Measurements from ENCODE around the gene AGAP5.

Gene AGAP5

DNA sequence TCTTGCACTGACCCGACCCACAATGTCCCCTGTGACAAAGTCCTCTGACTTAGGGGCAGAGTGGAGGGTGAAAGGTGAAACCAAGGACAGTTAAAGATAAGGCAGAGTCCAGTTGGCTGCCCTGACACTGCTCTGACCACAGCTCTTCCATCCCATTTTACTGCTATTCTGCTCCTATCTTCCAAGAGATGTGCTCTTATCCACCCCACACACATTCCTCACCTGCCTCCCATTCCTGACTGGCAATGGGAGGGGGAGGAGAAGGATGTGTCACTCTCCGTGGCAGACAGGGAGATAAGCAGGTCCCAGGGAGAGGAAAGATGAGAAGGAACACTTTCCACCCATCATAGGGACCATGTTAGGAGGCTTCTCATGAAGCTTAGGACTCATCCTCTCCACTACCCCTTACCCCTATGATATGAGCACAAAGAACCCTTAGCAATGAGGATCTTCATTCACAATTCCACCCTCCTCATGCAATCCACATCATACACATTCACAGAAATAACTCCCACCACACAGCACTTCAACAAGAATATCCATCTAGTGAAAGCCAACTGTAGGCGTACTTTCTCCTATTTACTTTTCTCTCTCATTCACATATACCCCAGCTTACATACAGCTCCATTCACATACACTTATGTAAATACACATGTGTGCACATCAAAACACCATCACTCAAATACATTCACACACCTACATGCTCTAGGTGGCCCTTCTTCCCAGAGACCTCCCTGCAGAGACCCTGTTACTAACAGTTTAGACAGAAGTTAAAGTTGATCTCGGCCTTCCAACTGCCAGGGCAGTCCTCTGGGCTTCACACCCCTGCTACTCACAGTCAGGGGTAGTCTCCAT lies 48.7 kb downstream of the AGAP5 start:
- TF ChIP-seq POLR2AphosphoS5 (IDR thresholded peaks at IDR 0.05; ENCODE audit: low read depth, low read length) (no peak), FOXP2 (optimal IDR thresholded peaks at IDR 0.05; ENCODE audit: borderline replicate concordance, extremely low read depth, extremely low read length, insufficient read depth) (no peak), SIN3A (IDR thresholded peaks at IDR 0.05; ENCODE audit: borderline replicate concordance, insufficient read depth, low read length) (no peak), TAF1 (IDR thresholded peaks at IDR 0.05; ENCODE audit: borderline replicate concordance, insufficient read depth, low read length) (no peak)
- TF ChIP-seq, protein P1, sequence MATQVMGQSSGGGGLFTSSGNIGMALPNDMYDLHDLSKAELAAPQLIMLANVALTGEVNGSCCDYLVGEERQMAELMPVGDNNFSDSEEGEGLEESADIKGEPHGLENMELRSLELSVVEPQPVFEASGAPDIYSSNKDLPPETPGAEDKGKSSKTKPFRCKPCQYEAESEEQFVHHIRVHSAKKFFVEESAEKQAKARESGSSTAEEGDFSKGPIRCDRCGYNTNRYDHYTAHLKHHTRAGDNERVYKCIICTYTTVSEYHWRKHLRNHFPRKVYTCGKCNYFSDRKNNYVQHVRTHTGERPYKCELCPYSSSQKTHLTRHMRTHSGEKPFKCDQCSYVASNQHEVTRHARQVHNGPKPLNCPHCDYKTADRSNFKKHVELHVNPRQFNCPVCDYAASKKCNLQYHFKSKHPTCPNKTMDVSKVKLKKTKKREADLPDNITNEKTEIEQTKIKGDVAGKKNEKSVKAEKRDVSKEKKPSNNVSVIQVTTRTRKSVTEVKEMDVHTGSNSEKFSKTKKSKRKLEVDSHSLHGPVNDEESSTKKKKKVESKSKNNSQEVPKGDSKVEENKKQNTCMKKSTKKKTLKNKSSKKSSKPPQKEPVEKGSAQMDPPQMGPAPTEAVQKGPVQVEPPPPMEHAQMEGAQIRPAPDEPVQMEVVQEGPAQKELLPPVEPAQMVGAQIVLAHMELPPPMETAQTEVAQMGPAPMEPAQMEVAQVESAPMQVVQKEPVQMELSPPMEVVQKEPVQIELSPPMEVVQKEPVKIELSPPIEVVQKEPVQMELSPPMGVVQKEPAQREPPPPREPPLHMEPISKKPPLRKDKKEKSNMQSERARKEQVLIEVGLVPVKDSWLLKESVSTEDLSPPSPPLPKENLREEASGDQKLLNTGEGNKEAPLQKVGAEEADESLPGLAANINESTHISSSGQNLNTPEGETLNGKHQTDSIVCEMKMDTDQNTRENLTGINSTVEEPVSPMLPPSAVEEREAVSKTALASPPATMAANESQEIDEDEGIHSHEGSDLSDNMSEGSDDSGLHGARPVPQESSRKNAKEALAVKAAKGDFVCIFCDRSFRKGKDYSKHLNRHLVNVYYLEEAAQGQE (IDR thresholded peaks at IDR 0.05; ENCODE audit: insufficient read depth in 1 of 2, low read depth in 2 of 2, low read length in 2 of 2) = no peak

DNA sequence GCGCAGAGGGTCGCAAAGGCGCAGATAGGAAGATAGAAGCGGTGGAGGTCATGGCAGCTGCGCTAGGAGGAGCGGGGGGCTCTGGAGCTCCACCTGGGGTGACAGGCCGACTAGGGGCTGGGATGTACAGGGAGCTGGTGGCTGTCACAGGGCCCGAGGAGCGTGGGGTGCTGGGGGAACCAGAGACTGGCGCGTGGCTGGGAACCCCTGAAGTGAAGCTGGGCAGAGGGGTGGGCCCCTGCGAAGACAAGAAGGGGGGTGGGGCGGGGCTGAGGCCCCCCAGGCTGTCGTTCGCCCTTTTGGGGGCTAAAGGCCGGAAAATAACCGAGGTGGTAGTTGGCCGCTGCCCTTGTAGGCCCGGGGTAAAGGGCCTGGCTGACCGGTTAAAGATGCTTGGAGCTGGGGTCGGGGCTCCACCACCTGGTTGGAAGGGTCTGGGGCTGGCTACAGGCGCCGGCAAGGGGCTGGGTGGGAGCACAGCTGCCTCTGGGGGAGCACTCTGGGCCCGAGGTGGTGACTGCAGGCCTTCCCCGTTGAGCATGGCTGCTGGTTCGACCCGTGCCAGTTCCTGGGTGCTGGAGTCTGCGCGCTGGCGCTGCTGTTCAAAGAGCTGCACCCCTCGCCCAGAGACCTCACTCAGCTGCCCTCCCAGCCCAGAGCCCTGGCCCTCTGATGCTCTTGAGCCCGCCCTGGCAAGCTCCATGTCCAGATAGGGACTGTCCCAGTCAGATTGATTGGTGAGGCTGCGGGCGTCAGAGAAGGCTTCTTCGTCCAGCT lies 49.8 kb downstream of the AGAP5 start:
- TF ChIP-seq, protein P1 (IDR thresholded peaks at IDR 0.05; ENCODE audit: insufficient read depth in 1 of 2, low read depth in 2 of 2, low read length in 2 of 2) = no peak
- TF ChIP-seq FOXP2 (optimal IDR thresholded peaks at IDR 0.05; ENCODE audit: borderline replicate concordance, extremely low read depth, extremely low read length, insufficient read depth) (no peak), POLR2AphosphoS5 (IDR thresholded peaks at IDR 0.05; ENCODE audit: low read depth, low read length) (no peak), SIN3A (IDR thresholded peaks at IDR 0.05; ENCODE audit: borderline replicate concordance, insufficient read depth, low read length) (no peak), TAF1 (IDR thresholded peaks at IDR 0.05; ENCODE audit: borderline replicate concordance, insufficient read depth, low read length) (no peak)

DNA sequence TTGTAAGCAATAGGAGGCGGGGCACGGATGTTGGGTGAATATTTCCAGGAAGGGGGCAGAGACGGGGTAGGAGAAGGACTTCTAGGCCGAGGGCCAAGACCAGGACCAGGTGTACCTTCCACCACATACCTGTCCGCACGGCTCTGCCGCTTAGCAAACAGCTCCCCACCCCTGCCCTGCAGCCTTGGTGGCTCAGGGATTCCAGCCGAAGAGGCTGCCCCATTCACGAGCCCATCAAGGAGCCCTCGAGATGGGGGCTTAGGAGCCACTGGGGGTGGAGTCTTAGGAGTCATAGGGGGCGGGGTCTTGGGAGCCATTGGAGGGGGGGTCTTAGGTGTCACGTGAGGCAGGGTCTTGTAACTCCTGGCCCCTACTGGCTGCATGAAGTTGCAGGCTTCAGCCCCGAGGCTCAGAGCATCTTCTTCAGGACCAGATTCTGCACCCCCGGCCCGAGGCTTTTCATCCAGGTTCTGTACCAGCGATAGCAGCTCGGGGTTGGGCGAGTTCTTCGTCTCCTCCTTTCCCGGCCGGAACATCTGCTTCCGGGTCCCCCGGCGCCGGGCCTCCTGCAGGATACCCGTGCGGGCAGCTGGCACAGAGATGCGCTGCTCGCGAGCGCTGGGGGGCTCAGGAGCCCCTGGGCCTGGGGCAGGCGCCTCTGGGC lies 50.6 kb downstream of the AGAP5 start:
- TF ChIP-seq SIN3A (IDR thresholded peaks at IDR 0.05; ENCODE audit: borderline replicate concordance, insufficient read depth, low read length) (no peak), TAF1 (IDR thresholded peaks at IDR 0.05; ENCODE audit: borderline replicate concordance, insufficient read depth, low read length) (no peak), FOXP2 (optimal IDR thresholded peaks at IDR 0.05; ENCODE audit: borderline replicate concordance, extremely low read depth, extremely low read length, insufficient read depth) (no peak), POLR2AphosphoS5 (IDR thresholded peaks at IDR 0.05; ENCODE audit: low read depth, low read length) (no peak)
- TF ChIP-seq, protein P1 (IDR thresholded peaks at IDR 0.05; ENCODE audit: insufficient read depth in 1 of 2, low read depth in 2 of 2, low read length in 2 of 2) = no peak

DNA sequence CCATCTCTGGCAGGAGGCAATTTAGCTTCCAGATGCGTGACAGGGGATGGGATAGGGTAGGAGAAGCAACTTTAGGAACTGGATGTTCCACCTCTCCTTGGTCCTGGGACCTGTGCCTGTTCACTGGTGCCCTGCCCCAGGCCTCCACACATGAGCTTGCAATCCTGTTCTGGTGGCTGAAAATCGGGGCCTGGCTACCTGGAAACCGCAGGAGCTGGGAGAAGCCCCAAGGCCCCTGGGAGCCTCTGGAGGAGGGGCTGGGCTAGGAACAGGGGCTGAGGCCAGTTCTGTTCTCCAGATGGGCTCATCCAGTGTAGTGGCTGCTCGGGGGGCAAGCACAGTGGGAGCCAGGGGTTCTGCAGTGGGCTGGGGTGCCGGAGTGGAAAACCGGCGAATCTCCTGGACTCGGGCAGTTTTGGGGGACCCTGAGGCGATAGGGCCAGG lies 51.3 kb downstream of the AGAP5 start:
- TF ChIP-seq FOXP2 (optimal IDR thresholded peaks at IDR 0.05; ENCODE audit: borderline replicate concordance, extremely low read depth, extremely low read length, insufficient read depth) (no peak), POLR2AphosphoS5 (IDR thresholded peaks at IDR 0.05; ENCODE audit: low read depth, low read length) (no peak), SIN3A (IDR thresholded peaks at IDR 0.05; ENCODE audit: borderline replicate concordance, insufficient read depth, low read length) (no peak), TAF1 (IDR thresholded peaks at IDR 0.05; ENCODE audit: borderline replicate concordance, insufficient read depth, low read length) (no peak)
- TF ChIP-seq, protein P1 (IDR thresholded peaks at IDR 0.05; ENCODE audit: insufficient read depth in 1 of 2, low read depth in 2 of 2, low read length in 2 of 2) = no peak

Data from PFSK-1 (cell line).